Kidney (tissue), 14 donors: Measurements from ENCODE around the gene APMAP. TPM values are rescaled to one million over a fixed set of nuclear protein-coding genes. Genes with fewer than 3 reads are reported as not detected.
"Not testable (repeated sequence)": the region's sequence is repeated elsewhere in the genome, so short reads cannot be mapped to it uniquely, and the experiment has no call there.

ENCODE experiments used
- DNase-seq, 5 donors: peaks; one replicate each; pipeline ENCODE4 v3.0.0-alpha.2; 2013 to 2020
- FAIRE-seq: peaks from 2 replicates; lab custom pipeline; 2012; peaks lifted over from hg19 to GRCh38; lab: Jason Lieb, UNC
- H3K27ac ChIP-seq, 2 donors: one replicate each; pipeline ENCODE4 v1.7.0; 2013; ENCODE audit warnings: low read depth in 2 of 2, low read length in 2 of 2, inconsistent platforms in 1 of 2
- H3K27me3 ChIP-seq: one replicate; pipeline ENCODE4 v1.7.1; 2013; ENCODE audit warnings: low read length, inconsistent platforms; ENCODE audit not compliant: control insufficient read depth, insufficient read depth
- H3K36me3 ChIP-seq, 3 donors: one replicate each; pipeline versions ENCODE4 v1.7.0 to v1.7.1; 2013; ENCODE audit warnings: low read length in 3 of 3, control low read depth in 1 of 3, inconsistent platforms in 1 of 3; ENCODE audit not compliant: insufficient read depth in 3 of 3, control insufficient read depth in 2 of 3
- H3K4me1 ChIP-seq, 3 donors: one replicate each; pipeline versions ENCODE4 v1.7.0 to v1.7.1; 2013; ENCODE audit warnings: low read length in 3 of 3, inconsistent platforms in 1 of 3, low read depth in 1 of 3; ENCODE audit not compliant: control insufficient read depth in 2 of 3, insufficient read depth in 2 of 3
- H3K4me3 ChIP-seq, 3 donors: one replicate each; pipeline versions ENCODE4 v1.7.0 to v1.8.1; 2013; ENCODE audit warnings: low read length in 3 of 3, control low read depth in 1 of 3, inconsistent platforms in 1 of 3
- H3K9ac ChIP-seq, 3 donors: one replicate each; pipeline versions ENCODE4 v1.7.0 to v1.7.1; 2013; ENCODE audit warnings: low read length in 3 of 3, control low read depth in 1 of 3, inconsistent platforms in 1 of 3
- H3K9me3 ChIP-seq, 3 donors: one replicate each; pipeline versions ENCODE4 v1.7.0 to v1.7.1; 2013; ENCODE audit warnings: low read length in 3 of 3, control low read depth in 1 of 3, inconsistent platforms in 1 of 3; ENCODE audit not compliant: control insufficient read depth in 2 of 3, insufficient read depth in 1 of 3
- CTCF ChIP-seq: IDR thresholded peaks from 3 replicates; pipeline ENCODE4 v1.5.1; 2012; ENCODE audit warnings: mild to moderate bottlenecking, moderate library complexity, borderline replicate concordance; ENCODE audit not compliant: insufficient read depth; ENCODE audit errors: extremely low read depth
- intact Hi-C: fragments of 100-400 bp; cut with DNase I; formaldehyde crosslinking; loops from one replicate; pipeline ENCODE4 v1.11.1; 2022
- polyA plus RNA-seq: library from polyadenylated mRNA; stranded (reverse); fragments of 350-450 nt; fragmentation: Illumina TruSeq; extraction: RNeasy Lipid Tissue Mini Kit (QIAGEN cat#74804); gene quantifications from one replicate; pipeline ENCODE4 v1.2.3, GENCODE V29; 2014; ENCODE audit warnings: low read depth, low replicate concordance; ENCODE audit not compliant: insufficient read depth
- total RNA-seq: library from RNA; stranded (reverse); fragmentation: NEBNext Ultra II Directional; extraction: Animal tissue kit (Norgen Biotek cat#: 25700); gene quantifications from one replicate; pipeline ENCODE4 v1.2.1, GENCODE V29; 2021
- donor health status: control.
- donor health status: control.
- donor health status: control.
- donor health status: control.
- donor health status: control.
- donor health status: DM: yes; HTN: yes; CAD: no.
- donor health status: Normal renal cell carcinoma (clear cell type).

APMAP gene
- total and polyA plus RNA-seq, 2 donors from 2014 or later = 79.7 to 90.9 TPM

- Histone ChIP-seq H3K9me3 (no peaks in the 10 kb centered on the region), H3K4me3 (no peak overlapping the region), H3K9ac (no peak overlapping the region), H3K36me3 (peaks cover 0 to 51% (median 40%) of the 10 kb centered on the region in 3 donors), H3K27me3 (no peaks in the 10 kb centered on the region), H3K4me1 (peaks cover 0 to 6% (median 5%) of the 10 kb centered on the region in 3 donors), H3K27ac (no peak overlapping the region)
- FAIRE-seq = no peak
- no peak for TF ChIP-seq CTCF
- intact Hi-C loops = no loop called here
- peak in 2 of 5 donors; percentile 22 to 59 for DNase-seq
Observed at GRCh38 chr20:25005661-25006060, 13.1 kb upstream of the APMAP start.

GRCh38 chr20:25005220-25005619 lies 12.7 kb upstream of the APMAP start:
- DNase-seq (peak in 4 of 5 donors; percentile 8 to 22 (median 18)), FAIRE-seq (no peak)
- Histone ChIP-seq H3K27ac (no peak overlapping the region), H3K27me3 (no peaks in the 10 kb centered on the region), H3K9me3 (no peaks in the 10 kb centered on the region), H3K4me1 (peaks cover 0 to 6% (median 5%) of the 10 kb centered on the region in 3 donors), H3K4me3 (no peak overlapping the region), H3K36me3 (peaks cover 0 to 47% (median 36%) of the 10 kb centered on the region in 3 donors), H3K9ac (no peak overlapping the region)
- no peak for TF ChIP-seq CTCF
- intact Hi-C loops = no loop called here

GRCh38 chr20:25003002-25003401 lies 10.5 kb upstream of the APMAP start:
- H3K27me3 ChIP-seq = no peaks in the 10 kb centered on the region
- TF ChIP-seq CTCF = no peak
- H3K27ac ChIP-seq = no peak overlapping the region
- no peak overlapping the region for H3K4me3 ChIP-seq
- no peaks in the 10 kb centered on the region for H3K9me3 ChIP-seq
- no peak for DNase-seq
- H3K4me1 ChIP-seq = peaks cover 0 to 7% (median 6%) of the 10 kb centered on the region in 3 donors
- H3K9ac ChIP-seq = no peak overlapping the region
- no peak for FAIRE-seq
- H3K36me3 ChIP-seq = peaks cover 0 to 25% (median 15%) of the 10 kb centered on the region in 3 donors
- intact Hi-C loops = no loop called here

- FAIRE-seq, H3K4me1 ChIP-seq, H3K9me3 ChIP-seq, H3K4me3 ChIP-seq, H3K27ac ChIP-seq, DNase-seq, intact Hi-C loops, H3K36me3 ChIP-seq, H3K27me3 ChIP-seq, H3K9ac ChIP-seq: not testable (repeated sequence)
Observed at GRCh38 chr20:25001323-25001722, 8.8 kb upstream of the APMAP start.
